NCI-H774 (cell line): Measurements from ENCODE around the gene ALK.
A peak's percentile ranks its signal among the peaks of the same experiment; 100 is the strongest.

Source experiments
- DNase-seq: peaks from one replicate; lab custom pipeline; 2025; lab: John Stamatoyannopoulos, UW

The ALK gene

DNA sequence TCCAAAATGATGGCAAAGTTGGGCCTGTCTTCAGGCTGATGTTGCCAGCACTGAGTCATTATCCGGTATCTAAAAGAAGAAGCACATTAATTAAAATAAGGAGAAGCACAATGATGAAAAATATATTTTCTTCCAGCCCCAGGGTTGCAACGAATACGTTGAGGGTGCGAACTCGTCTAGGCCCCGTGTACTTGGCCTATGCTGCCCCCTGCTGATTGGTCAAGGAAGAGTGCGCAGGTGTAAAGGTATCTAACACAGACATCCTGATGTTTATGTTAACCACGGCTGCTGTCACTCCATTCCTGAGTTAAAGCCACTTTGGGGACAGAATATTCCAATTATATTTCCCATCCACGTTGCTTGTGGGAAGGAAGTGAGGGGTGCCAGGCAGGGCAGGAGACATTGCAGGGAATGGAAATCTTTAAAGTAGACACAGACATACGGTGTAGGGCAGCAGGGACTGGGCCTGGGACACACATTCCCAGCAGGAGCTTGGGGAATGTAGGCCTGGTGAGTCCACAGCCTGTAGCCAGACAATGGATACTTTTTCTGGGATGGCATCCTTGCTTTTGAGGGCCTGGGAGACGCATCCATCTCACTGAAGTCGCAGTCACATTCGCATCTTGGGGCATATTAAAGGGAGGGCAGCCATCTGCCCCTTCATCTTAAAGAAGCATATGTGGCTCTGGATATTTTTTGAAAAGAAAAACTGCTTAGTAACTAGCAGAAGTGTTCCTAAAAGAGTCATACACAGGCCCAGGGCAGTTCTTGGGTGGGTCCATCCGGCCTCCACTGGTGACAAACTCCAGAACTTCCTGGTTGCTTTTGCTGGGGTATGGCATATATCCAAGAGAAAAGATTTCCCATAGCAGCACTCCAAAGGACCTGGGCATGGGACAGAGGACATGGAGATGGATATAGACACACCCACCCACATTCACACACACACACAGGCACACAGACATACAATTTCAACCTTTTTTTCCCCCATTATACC is 724.3 kb downstream of the ALK start:
- DNase-seq: peak; percentile 48

DNA sequence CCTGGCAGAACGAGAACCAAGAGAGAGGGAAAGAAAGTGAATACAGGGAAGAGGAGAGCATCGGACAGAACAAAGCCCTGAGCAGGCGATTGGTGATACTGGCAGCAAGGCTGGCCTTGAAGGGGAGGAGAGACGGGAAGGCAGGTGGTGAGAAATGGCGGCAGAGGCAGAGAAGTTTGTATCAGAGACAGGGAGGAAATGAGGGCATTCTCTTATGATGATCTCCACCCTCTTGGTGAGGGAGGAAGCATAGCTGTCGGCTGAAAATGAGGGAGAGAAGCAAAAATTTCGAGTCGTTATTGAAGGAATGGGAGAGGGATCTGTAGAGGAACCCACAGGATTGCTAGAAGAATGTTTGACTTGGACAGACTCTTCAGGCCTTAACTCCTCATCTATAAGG is 725.6 kb downstream of the ALK start:
- no peak for DNase-seq

DNA sequence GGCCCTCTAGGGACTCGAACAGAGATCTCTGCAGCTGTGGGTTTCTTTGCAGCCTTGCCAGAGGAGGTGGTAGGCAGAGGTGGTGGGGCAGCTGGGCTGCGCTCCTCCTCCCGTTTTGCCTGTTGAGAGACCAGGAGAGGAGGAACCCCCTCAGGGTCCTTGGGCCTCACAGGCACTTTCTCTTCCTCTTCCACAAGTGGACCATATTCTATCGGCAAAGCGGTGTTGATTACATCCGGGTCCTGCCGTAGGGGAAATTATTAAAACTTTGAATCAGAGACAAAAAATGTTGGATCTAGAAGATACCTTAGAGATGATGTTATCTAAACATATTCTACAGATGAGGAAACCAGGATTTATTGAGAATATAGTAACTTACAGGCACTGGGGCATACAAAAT is 727.7 kb downstream of the ALK start:
- DNase-seq: no peak

DNA sequence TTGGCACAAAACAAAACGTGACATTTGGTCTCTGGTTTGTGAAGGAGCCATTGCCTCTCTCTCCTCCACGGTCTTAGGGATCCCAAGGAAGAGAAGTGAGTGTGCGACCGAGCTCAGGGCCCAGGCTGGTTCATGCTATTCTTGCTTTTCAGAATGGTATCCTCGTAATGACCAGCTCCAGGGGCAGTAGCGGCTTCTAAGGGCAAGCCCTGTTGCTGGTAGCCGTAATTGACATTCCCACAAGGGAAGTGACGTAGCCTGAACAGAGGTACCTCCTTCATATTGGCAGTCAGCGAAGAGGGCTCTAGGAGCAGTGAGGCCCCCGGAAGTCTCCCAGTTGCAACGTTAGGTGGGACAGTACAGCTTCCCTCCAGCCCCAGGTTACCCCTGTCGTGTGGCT is 728.3 kb downstream of the ALK start:
- DNase-seq: no peak

DNA sequence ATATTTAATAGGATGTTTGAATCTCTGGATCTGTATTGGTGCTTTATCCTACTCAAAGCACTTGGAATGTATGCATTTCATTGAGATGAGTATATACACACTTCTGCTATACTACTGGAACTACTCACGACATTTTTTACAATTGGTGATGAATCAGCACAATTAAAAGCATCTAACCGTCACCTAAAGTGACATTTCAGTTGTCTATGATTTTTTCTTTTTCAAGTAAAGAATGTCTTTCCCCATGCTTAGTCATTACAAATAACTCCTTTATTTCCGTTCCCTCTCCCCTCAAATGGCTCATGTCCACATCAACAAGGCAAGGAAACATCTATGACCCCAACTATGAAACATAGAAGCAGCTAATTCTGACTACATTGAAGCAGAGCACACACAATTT is 728.9 kb downstream of the ALK start:
- DNase-seq: no peak

DNA sequence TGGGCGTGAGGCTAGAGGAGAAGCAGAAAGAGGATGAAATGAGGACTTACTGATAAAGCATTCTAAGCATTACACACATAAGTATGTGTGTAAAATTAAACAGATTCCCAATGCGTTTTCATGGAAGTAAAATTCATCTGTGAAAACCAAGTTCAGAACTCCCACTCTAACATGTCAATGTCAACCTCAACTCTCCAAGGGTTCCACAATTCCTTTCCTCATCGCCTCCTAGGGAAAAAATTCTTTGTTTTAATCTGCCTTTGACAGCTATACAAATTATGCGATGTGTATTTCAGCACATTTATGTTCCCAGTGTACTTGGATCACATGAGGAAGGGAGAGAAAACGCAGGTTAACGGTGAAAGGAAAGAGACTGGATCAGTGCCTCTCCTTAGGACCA is 729.6 kb downstream of the ALK start:
- DNase-seq: no peak

DNA sequence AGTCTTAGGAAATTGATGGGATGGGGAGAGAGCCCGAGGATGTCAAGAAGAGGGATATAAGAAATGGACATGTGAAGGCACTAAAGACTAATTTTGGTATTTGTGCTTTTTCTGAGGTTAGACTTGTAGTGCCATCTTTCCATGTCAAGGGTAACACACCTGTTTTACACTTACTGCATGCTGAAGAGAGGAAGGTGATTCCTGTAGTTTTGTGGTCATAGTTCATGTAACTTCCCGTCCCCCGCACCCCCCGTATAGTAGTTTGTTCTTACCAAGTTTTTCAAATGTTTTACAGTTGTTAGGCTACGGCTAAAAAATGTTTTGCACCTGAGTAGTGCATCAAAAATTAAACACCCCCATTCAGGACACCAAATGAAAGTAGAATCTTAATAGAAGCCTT is 732.3 kb downstream of the ALK start:
- DNase-seq: no peak

DNA sequence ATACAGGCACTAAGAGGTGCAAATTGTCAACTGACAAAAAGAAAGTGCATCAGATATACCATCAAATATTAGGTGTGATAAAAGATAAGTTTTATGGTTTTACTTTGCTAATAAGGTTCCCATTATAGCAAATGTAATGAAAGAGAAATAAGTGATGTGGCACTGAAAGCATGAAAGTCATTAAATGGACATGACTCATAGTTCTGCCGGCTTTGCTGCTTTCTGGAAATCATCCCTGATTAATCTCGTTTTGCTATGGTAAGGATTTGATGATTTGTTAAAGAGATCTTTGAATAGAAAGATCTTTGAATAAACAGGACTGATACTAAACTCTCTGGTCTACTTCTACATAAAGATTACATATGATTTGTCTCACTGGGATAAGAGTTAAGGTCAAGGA is 733.5 kb downstream of the ALK start:
- DNase-seq: no peak

DNA sequence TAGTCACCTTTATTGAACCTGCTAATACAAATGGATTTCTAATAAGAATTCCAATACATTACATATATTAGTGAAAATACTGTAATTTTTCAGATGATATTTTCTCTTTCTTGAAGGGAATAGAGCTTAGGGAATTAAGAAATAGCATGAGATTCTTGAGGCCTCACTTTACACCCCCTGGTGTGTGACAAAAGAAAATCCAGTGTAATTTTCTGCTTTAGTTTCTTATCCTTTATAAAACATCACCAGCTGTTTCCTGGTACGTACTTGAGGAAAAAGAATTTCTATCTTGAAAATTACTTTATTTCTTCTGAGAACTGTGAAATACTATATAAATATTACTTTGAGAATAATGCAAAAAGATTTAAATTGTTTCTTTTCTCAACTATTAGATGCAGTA is 734.6 kb downstream of the ALK start:
- no peak for DNase-seq

DNA sequence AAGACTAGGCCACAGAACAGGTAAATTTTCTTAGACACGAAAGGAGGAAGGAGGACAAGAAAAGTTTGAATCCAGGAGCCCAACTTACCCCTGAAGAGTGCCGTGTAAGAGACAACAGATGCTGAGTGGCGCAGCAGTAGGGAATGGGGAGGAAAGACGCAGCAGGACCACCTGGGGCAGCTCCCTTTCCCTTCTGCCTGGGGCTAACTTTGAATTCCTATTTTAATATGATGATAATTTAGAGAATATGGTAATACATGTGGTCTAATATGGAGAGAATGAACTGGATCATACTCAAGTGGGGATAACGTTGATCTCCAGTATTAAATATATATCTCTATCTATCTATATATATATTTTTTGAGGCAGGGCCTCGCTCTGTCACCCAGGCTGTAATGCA is 736.9 kb downstream of the ALK start:
- DNase-seq: no peak

DNA sequence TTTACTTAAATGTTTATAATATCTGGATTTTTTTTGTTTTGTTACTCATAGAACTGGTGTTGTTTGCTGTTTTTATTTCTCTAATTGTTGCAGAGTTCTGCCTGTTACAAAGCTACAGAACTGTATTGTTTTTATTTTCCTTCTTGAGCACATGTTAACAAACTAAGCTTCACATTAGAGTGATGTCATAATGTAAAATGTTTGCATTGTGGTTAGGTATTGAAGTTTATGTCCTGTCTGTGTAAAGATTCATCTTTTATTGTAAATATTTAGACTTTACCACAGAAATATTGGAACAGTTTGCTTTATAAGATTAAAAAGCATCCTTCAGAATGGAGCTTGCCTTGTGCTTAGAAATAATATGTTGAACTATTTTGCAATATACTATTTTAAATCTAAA is 738.5 kb downstream of the ALK start:
- DNase-seq: no peak

DNA sequence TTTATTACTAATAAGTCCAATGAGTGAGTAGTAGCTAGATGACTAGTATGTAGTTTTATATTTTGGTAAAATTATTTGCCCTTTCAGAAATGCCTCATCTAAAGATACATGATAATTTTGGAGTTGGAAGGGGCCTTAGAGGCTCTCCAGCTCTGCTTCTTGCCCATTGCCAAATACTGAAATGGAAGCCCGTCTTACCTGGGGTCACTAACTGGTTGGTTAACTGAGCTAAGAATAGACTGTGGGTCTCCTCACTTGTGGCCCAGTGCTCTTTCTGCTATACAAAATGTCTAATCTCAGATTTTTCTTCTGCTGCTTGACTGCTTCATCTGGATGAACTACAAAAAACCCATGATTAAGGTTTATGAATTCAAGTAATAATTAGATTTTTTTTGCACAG is 739.1 kb downstream of the ALK start:
- DNase-seq: no peak

DNA sequence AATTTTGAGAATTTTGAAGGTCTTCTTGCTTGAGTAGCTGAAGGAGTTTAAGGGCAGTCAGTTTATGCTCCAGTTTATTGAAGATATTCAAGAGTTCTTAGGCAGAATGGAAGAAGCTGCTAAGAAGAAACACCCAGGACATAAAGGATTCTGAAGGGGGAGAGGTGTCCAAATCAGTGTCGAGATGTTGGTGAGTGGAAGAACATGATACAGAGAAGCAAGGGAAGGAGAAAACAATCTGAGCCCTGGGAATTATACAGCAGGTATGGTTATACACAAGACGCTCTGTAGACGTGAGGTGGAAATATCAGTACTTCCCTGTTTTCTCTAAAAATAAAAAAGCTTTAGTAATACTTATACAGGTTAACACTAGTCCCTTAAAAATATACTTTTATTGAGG is 746.0 kb downstream of the ALK start:
- no peak for DNase-seq

DNA sequence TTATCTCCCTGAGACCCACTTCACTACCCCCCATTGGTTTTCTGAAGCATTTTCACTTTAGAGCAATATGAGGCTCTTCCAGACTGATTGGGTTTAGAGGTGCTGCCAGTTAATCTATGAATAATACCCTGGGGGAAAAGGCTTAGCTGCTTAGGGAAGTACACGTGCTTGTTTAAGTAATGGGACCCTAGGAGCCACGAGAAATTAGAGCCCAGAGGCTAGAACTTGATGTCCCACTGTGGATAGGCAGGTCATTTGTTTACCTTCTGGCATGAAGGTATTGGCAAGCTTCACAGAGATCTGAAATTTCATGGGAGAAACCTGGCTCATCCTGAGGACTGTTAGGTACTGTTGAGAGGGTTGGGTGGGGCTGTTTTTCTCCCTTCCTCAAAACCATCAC is 746.4 kb downstream of the ALK start:
- no peak for DNase-seq

DNA sequence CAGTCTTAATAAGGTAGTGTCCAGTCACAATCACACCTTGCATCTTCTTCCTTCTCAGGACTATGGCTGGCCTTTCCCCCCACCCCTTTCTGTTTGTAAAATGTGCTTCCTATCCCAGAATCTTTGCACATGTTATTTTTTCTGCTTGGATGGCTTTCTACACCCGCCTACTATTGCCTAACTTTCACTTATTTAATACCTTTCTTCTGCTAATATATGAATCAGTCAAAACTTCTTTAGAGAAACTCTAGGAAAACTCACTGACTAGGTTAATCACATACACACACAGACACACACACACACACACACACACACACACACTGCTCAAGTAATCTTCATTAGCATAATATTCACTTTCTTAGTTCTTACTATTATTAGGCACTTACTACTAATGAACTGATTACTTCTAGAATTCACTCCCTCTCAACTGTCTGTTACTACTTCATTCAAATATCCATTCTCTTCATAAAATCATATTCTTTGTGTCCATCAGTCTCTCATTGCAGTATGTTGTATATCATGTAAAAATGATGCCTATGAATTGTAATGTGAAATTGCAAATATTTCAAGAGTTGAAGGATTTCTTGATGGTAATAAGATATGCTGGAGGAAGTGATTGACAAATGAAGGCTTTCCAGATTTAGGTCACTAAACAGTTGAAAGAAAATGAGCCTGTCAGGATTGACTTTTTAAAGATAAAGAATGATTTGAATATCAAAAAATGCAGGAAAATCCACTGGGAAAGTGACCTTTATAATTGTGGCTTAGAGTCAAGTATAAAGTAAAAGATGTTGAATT is 754.9 kb downstream of the ALK start:
- DNase-seq: no peak

DNA sequence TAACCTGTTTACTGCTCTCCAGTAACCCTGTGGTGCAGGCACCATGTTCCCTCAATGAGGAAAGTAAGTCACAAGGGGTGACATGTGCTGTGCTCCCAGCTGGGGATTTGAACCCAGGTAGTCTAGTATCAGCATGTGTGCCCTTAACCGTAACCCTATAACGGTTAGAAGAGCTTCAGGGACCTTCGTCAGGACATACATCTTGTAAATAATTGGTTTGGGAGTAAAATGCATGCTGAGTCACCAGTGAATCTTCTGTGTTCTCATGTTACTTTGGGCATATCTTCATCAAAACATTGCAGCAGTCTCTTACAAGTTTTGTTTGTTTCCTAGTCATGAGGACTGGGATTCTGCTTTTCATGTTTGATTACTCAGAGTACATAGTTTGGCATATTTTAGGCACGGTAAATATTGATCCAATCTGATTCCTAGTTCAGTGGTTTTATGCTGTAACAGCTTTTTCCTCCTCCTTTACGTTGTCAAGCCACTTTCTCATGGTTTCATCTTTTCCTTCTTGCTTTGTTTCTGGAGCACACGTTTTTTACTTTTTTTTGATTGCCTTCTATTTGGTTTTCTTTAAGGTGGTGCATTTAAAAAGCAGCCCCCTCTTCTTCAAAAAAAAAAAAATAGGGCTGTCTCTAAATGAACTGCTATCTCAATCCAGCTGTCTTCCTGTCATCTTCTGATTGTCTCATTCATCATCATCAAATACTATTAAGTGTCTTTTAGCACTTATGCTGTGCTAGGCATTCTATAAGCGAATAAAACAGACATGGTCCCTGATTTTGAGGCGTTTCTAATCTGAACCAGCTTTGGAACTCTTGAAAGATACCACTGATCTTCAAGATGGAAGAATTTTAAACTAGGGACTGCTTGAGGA is 755.8 kb downstream of the ALK start:
- DNase-seq: no peak

DNA sequence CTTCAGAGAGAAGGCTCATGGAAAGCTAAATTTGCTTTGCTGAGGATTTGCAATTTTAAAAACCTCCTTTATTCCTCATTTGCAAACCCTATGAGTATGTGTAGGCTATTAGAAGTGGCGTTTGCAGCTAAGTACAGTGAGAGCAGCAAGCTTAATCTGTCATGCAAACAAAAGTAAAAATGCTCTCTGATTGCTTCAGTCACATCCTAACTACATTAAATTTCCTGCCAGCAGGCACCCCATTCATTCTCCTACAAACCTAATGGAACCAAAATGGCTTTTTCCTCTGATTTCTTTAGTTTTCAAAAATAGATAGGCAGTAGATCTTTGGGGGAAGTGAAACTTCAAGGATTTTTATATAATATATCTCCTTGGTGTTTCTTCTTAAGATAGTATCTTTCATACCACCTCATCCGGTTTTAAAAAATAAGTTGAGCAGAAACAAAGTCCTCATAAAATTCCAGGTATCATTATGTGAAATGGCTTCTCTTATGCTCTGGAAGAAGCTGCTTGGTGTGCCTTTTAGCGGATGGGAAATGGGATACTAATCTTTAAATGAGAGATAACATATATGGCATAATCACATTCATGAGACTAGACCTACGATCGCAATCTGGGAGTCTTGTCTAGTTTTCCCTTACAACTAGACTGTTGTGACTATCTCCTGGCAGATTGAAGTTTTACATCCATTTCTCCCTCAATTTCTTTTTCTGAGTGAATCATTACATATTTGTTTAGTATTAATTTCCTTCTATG is 757.1 kb downstream of the ALK start:
- DNase-seq: no peak

DNA sequence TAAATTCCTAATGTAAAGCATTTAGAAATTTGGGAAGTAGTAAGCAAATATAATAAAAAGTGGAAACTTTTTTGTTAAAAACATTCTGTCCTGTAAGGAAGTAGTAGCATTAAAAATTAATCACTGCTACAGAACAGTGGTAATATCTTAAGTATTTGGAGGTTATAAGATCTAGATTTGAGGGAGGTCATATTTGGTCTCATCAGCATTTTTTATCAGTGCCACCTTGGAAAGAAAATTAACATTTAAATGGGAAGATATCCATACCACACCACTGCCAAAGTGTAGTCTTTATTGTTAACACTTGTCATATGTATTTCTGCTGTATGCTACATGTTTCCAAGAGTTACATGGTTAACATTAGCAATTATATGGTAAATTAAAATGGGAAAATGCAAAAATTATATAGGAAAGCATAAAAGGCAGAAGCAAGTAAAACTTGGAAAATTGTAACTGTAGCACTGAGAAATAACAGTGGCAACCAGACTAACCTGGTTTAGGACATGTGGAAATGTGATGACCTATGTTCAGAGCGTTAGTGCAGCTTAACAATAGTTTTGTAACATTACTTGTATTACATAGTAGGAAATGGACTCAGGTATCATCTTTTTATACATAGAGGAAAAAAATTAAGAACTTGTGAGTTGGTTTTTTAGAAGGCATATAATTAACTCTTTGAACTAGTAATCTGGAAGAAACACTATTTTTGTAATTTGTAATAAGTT is 759.0 kb downstream of the ALK start:
- DNase-seq: no peak

DNA sequence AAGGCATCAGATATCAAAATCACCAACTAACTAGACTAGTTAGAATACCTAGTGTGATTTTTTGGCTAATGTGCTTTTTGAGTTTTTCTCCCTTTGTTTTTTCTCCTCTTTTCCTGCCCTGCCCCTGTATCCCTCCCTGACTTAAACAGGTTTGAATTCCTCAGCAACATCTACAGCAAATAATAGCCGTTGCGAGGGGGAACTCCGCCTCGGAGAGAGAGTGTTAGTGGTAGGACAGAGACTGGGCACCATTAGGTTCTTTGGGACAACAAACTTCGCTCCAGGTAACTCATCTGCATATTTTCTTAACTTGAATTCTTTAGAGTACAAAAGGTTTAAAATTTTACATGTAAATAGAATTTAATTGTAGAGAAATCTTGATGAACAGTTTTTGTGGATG is 761.2 kb downstream of the ALK start:
- DNase-seq: no peak

DNA sequence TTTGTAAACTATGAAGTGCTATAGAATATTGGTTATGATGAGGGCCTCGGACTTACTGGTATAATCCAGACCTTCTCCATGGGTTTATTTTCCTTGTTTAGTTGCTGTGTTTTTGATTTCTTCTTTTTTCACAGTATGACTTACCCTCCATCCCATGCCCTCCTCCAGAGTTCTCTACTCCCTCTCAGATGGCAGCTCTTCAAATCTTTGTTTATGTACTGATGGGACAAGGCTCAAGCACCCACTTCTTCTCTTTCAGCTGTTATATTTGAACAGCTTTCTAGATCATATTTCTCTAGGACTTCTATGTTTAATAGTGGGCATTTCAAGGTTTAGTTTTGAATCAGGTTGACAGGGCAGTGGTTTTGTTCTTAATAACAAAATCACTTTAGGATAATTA is 762.3 kb downstream of the ALK start:
- no peak for DNase-seq

DNA sequence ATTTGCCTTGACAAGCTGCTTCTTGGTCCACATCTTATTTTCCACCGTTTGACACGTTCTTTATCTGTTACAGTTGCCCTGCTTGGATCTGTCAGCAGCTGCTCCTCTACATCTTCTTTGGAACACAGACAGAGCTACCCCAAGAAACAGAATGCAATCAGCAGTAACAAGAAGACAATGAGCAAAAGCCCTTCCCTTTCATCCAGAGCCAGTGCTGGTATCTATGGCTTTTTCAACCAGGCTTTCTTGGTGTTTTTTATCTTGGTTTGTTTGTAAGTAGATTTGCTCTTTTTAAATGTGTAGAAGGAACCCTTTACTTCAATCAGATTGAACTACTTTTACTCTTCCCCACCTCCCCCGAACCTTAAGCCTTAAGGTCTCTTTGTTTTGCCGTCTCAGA is 764.3 kb downstream of the ALK start:
- no peak for DNase-seq
